GM12873 (cell line): ENCODE measurements around the gene RSRC1.

ENCODE experiments used
- TF ChIP-seq, protein P1 (sequence below): IDR thresholded peaks from 2 replicates; pipeline ENCODE4 v1.5.1; 2012; ENCODE audit warnings: low read depth, mild to moderate bottlenecking, moderate library complexity, low read length, control low read depth; ENCODE audit not compliant: insufficient read depth; ENCODE audit errors: missing control alignments

RSRC1 gene

DNA sequence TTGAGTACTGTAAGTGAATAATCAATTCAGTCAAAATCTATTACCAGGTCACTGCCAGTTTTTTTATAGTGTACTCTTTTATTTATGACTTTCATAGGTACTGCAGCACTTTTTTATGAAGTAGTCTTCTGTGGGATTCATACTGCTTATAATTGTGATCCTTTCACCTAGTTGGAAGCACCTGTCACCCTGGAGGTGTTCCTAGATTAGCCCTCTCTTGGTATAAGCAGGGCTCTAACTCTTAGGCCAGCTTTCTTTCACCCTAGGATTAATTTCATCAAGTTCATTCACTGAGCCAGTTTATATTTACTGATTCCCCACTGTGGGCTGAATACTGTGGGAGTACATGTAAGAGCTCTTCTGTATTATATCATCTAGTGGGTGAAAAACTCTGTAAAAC is 395.2 kb downstream of the RSRC1 start:
- TF ChIP-seq, protein P1, sequence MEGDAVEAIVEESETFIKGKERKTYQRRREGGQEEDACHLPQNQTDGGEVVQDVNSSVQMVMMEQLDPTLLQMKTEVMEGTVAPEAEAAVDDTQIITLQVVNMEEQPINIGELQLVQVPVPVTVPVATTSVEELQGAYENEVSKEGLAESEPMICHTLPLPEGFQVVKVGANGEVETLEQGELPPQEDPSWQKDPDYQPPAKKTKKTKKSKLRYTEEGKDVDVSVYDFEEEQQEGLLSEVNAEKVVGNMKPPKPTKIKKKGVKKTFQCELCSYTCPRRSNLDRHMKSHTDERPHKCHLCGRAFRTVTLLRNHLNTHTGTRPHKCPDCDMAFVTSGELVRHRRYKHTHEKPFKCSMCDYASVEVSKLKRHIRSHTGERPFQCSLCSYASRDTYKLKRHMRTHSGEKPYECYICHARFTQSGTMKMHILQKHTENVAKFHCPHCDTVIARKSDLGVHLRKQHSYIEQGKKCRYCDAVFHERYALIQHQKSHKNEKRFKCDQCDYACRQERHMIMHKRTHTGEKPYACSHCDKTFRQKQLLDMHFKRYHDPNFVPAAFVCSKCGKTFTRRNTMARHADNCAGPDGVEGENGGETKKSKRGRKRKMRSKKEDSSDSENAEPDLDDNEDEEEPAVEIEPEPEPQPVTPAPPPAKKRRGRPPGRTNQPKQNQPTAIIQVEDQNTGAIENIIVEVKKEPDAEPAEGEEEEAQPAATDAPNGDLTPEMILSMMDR: no peak

GRCh38 chr3:158506456-158506855 is 396.6 kb downstream of the RSRC1 start:
- TF ChIP-seq, protein P1: no peak

GRCh38 chr3:158508481-158508880 is 398.6 kb downstream of the RSRC1 start:
- TF ChIP-seq, protein P1: no peak

DNA sequence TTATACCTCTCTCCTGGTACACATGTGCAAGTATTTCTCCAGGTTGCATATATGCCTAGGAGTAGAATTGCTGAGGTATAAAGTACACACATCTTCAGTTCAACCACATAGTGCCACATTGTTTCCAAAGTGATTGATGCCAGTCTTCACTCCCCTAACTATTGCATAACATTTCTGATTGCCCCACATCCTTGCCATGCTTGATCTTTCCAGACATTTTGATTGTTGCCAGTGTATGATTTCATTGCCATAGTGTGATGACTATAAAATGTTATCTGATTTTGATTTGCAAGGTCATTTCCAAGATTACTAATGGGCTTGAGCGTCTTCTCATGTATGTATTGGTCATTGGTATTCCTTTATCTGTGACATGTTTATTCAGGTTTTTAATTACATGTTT is 400.0 kb downstream of the RSRC1 start:
- TF ChIP-seq, protein P1: no peak

DNA sequence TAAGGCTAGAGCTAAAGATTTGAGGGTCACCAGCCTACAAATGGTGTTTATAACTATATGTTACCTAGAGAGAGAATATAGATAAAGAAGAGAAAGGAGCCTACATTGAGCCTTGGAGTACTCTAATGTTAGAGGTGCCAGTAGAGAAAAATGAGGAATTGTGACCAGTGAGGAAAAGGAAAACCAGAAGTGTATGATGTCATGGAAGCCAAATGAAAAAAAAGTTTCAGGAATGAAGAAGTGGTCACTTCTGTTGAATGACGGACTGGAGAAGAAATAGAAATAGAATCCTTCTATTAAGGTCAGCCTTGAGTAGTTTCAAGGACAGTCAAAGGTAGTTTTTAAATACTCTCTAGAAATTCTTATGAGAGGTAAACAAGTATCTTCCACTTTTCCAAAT is 409.9 kb downstream of the RSRC1 start:
- TF ChIP-seq, protein P1: no peak

DNA sequence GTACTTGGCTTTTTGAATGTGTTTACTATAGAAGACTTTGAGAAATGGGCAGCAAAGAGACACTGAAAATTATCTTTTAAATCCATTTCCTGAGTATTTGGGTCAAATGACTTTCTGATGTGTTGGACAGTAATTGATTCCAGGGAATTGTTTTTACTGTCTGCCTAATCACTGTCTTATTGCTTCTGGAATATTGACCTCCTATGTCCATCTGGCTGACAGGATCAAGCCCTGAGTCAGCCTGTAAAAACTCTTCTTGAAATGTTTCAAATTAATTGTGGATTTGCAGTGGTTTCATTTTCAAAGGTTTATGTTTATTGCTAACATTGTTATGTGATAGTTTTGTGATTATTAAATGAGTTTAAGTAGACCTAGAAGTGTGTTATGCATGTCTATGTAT is 410.5 kb downstream of the RSRC1 start:
- TF ChIP-seq, protein P1: no peak

GRCh38 chr3:158522221-158523136 is 412.6 kb downstream of the RSRC1 start:
- TF ChIP-seq, protein P1: no peak
